WERI-Rb-1 (cell line): ENCODE results near the gene ZNF514.
"Not testable (repeated sequence)": the region's sequence is repeated elsewhere in the genome, so short reads cannot be mapped to it uniquely, and the experiment has no call there.

ENCODE experiments used
- DNase-seq: peaks from one replicate; pipeline ENCODE4 v3.0.0-alpha.2; 2020
- H3K27ac ChIP-seq: fragments of 250-450 bp; sonication (Bioruptor Pico); 2 replicates; pipeline ENCODE4 v1.5.1; 2020; ENCODE audit warnings: mild to moderate bottlenecking, moderate library complexity
- H3K27me3 ChIP-seq: fragments of 250-450 bp; sonication (Bioruptor Pico); 2 replicates; pipeline ENCODE4 v1.5.1; 2021; ENCODE audit warnings: mild to moderate bottlenecking, low read depth, moderate library complexity; ENCODE audit not compliant: insufficient read depth, severe bottlenecking
- H3K36me3 ChIP-seq: fragments of 250-450 bp; sonication (Bioruptor Pico); 2 replicates; pipeline ENCODE4 v1.5.1; 2020; ENCODE audit warnings: mild to moderate bottlenecking, moderate library complexity
- H3K4me3 ChIP-seq: 2 replicates; pipeline ENCODE4 v1.5.1; 2011; ENCODE audit warnings: low read depth, mild to moderate bottlenecking, control low read depth, low read length
- H3K9me3 ChIP-seq: fragments of 250-450 bp; sonication (Bioruptor Pico); 2 replicates; pipeline ENCODE4 v1.5.1; 2021; ENCODE audit warnings: mild to moderate bottlenecking, moderate library complexity; ENCODE audit not compliant: severe bottlenecking
- TF ChIP-seq, protein P1 (sequence below): IDR thresholded peaks from 2 replicates; pipeline ENCODE4 v1.5.1; 2011; ENCODE audit warnings: low read depth, mild to moderate bottlenecking, control low read depth, inconsistent platforms, low read length

ZNF514 gene

DNA sequence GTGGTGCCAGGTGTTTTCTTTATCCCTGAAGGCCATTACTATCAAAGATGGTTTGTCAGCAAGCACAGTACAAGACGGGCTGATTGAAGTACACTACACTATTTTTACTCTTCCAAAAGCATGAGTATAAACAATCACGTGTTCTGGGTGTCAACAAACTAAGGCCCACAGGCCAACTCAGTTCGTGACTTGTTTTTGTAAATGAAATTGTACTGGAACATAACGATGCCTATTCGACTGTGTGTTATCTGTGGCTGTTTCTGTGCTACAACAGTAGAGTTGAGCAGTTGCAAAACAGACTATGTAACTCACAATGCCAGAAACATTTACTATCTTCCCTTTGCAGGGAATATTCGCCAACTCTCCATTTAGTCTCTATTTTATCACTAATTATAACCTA lies 50.4 kb downstream of the ZNF514 start:
- no peaks in the 10 kb centered on the region for H3K9me3 ChIP-seq
- H3K36me3 ChIP-seq, result peaks cover 76% of the 10 kb centered on the region
- DNase-seq, result no peak
- no peaks in the 10 kb centered on the region for H3K27me3 ChIP-seq
- H3K4me3 ChIP-seq, result no peak overlapping the region
- TF ChIP-seq, protein P1, sequence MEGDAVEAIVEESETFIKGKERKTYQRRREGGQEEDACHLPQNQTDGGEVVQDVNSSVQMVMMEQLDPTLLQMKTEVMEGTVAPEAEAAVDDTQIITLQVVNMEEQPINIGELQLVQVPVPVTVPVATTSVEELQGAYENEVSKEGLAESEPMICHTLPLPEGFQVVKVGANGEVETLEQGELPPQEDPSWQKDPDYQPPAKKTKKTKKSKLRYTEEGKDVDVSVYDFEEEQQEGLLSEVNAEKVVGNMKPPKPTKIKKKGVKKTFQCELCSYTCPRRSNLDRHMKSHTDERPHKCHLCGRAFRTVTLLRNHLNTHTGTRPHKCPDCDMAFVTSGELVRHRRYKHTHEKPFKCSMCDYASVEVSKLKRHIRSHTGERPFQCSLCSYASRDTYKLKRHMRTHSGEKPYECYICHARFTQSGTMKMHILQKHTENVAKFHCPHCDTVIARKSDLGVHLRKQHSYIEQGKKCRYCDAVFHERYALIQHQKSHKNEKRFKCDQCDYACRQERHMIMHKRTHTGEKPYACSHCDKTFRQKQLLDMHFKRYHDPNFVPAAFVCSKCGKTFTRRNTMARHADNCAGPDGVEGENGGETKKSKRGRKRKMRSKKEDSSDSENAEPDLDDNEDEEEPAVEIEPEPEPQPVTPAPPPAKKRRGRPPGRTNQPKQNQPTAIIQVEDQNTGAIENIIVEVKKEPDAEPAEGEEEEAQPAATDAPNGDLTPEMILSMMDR, result no peak
- H3K27ac ChIP-seq, result no peak overlapping the region

GRCh38 chr2:95106081-95106480 lies 53.6 kb downstream of the ZNF514 start:
- H3K4me3 ChIP-seq, result no peak overlapping the region

DNA sequence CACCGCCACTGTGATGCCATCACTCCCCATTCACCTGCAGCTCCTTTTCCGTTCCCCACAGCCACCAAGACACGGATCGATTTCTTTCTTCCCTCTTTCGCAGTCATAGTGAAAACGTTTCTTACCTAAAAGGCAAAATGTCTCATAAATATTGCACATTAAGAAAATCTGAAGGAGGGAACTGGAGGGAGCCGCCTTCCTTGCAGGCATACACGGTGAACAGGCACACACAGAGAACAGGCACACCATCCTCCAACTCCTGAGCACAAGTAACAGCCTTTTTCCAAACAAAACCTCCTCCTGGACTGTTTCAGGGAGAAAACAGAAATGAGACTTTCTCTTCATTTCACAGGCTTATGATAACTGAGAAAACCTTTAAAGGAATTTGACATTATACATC lies 55.0 kb downstream of the ZNF514 start:
- DNase-seq, result no peak
- no peak overlapping the region for H3K4me3 ChIP-seq
- no peaks in the 10 kb centered on the region for H3K27me3 ChIP-seq
- TF ChIP-seq, protein P1, result no peak
- H3K9me3 ChIP-seq, result no peaks in the 10 kb centered on the region
- no peak overlapping the region for H3K27ac ChIP-seq
- H3K36me3 ChIP-seq, result peaks cover 68% of the 10 kb centered on the region

More at GRCh38 chr2:95106081-95106480, 53.6 kb downstream of the ZNF514 start:
- Histone ChIP-seq H3K9me3 (no peaks in the 10 kb centered on the region), H3K36me3 (peaks cover 68% of the 10 kb centered on the region), H3K27ac (no peak overlapping the region), H3K27me3 (no peaks in the 10 kb centered on the region)
- TF ChIP-seq, protein P1, result no peak
- DNase-seq, result no peak

DNA sequence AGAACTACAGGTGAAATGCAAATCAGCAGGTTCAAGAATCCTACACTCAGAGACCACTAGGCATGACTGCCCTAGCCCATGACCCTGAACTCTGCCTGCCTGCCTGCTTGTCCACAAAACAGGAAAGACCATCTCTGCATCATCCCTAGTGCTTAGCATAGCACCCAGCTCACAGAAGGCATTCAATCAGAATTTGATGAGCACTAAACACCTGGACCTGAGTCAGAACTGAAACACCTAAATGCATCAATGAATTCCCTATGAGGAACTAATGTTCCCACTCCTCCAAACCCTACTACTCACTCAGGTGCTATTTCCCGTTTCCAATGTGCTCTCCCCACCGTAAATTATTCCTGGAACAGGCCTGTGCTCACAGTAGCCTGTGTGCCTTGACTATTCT lies 59.7 kb downstream of the ZNF514 start:
- DNase-seq, result no peak
- peaks cover 2% of the 10 kb centered on the region for H3K9me3 ChIP-seq
- H3K27ac ChIP-seq, result no peak overlapping the region
- no peak overlapping the region for H3K4me3 ChIP-seq
- H3K27me3 ChIP-seq, result no peaks in the 10 kb centered on the region
- TF ChIP-seq, protein P1, result no peak
- H3K36me3 ChIP-seq, result peaks cover 46% of the 10 kb centered on the region

- not testable (repeated sequence) for DNase-seq, H3K4me3 ChIP-seq, H3K9me3 ChIP-seq, H3K27ac ChIP-seq, H3K27me3 ChIP-seq
- H3K36me3 ChIP-seq, result peaks cover 36% of the 10 kb centered on the region
Observed at GRCh38 chr2:95098273-95098672, 61.4 kb downstream of the ZNF514 start.
